ENCODE results near the gene SERTAD4.

SERTAD4 gene

DNA sequence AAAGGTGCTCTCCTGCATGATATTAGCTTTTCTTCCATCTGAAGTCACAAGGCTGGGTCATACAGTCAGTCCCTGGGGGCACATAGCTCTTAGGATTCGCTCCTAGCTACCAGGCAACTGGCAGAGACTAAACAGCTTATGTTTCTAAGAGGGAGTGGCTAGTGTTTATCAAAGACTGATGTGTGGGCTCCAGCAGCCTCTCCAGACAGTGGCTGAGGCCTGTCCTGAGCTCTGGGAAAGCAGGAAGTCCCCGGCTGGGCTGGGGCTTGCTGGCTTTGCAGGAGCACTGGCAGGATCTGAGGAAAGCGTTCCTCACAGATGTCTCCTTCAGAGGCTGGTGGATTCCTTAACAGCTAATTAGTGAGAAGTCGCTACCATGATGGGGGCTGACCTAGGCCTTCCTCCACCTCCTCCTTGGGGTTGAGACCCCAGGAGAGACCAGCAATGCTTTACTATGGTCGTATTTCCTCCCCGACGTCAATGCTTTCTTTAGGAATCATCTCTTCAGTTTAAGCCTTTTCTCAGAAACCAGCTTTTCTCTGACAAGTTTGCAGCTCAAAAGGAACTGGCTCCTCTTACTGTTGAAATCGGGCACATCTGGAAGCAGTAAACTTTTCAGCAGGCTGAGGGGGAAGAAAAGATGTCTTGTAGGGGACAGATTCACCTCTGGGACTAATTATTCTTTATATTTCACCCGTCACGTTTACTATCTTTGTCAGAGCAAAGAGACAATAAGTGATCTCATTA, 62.6 kb downstream of the SERTAD4 start:
- DNase-seq (no peak), ATAC-seq (no peak)
- H3K4me1 Mint-ChIP-seq: peaks cover 5% of the 10 kb centered on the region
- H3K27ac Mint-ChIP-seq: no peak overlapping the region
- peaks cover 40% of the 10 kb centered on the region for H3K27me3 Mint-ChIP-seq
- no peaks in the 10 kb centered on the region for H3K36me3 Mint-ChIP-seq (ENCODE audit: low read depth)
- no peak overlapping the region for H3K4me3 Mint-ChIP-seq
- H3K9me3 Mint-ChIP-seq: no peaks in the 10 kb centered on the region
